ENCODE data around the gene IGFLR1.
"Not testable (repeated sequence)": the region's sequence is repeated elsewhere in the genome, so short reads cannot be mapped to it uniquely, and the experiment has no call there.

Gene IGFLR1

GRCh38 chr19:35777086-35777841 lies 35.0 kb upstream of the IGFLR1 start:
- DNase-seq: no peak

GRCh38 chr19:35776102-35776788 lies 34.0 kb upstream of the IGFLR1 start:
- no peak for DNase-seq

- peak; percentile 94 for DNase-seq
Measured at GRCh38 chr19:35775298-35776101, 33.2 kb upstream of the IGFLR1 start, which contains the start of gene ARHGAP33. TSS of gene ARHGAP33 (plus strand) at chr19:35775564. CDS start at chr19:35775659, 95 bp downstream.

DNA sequence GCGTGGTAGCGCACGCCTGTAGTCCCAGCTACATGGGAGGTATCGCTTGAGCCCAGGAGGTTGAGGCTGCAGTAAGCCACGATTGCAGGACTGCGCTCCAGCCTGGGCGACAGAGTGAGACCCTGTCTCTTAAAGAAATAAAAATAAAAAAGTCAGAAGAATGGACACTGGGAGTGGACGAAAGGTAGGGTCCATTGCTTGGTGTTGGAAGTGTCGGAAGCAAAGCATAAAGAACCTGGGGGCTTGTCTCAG lies 32.7 kb upstream of the IGFLR1 start:
- no peak for DNase-seq

DNA sequence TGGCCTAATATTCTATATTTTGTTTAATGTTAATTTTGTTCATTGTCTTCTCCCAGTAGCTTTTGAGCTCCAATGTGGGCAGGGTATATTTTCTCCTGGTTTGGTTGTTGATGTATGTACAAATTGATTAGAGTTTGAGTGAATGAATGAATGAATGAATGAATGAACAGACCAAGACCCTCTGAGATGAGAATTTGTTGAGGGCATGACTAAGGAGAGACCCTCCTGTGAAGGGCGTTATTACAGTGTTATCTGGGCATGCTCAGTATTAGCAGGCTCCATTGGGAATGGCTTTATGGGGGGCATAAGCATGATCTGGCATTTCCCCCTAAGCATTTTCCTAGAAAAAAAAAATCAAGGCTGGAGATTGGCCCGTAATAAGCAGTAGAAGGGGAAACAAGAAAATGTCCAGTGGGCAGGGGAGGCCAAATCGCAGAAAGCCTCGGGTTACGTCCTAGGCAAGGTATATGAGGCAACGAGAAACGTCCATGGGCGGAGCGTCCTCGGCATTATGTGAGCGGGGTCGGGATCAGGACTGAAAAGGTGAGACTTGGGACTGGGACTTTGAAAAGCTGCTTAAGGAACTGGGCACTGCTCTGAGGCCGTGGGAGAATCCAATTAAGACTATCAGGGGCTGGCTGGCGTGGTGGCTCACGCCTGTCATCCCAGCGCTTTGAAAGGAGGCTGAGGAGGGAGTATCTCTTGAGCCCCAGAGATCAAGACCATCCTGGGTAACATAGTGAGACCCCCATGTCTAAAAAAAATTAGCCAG lies 32.2 kb upstream of the IGFLR1 start:
- DNase-seq: no peak

DNA sequence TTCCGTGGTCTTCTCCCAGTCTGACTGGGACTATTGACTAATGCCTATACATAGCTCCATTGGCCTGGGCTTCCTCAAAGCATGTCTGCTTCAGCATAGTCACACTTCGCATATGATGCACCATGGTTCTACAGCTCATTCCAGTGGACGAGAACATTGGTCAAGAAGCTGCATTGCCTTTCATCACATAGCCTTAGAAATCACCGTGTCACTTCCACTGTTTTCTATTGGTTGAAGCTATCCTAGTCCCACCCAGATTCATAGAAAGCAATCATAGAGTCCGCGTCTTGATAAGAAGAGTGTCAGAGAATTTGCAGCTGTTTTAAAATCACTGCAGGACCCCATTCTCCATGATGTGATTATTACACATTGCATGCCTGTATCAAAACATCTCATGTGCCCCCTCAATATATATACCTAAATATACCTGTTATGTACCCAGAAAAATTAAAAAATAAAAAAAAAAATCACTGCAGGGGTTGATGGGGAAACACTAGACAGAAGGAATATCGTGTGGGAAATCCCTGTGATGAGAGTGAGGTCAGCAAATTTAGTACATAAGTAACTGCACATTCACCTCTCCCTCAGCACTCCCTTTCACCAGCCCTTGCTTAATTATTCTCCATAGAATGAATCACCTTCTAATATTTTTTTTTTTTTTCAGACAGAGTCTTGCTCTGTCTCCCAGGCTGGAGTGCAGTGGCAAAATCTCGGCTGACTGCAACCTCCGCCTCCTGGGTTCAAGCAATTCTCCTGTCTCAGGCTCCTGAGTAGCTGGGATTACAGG lies 31.0 kb upstream of the IGFLR1 start:
- DNase-seq: no peak

GRCh38 chr19:35772362-35772761 lies 30.1 kb upstream of the IGFLR1 start:
- DNase-seq: not testable (repeated sequence)

- DNase-seq: no peak
Measured at GRCh38 chr19:35768082-35768421, 25.8 kb upstream of the IGFLR1 start.

- no peak for DNase-seq
Measured at GRCh38 chr19:35767288-35768081, 25.2 kb upstream of the IGFLR1 start.

DNA sequence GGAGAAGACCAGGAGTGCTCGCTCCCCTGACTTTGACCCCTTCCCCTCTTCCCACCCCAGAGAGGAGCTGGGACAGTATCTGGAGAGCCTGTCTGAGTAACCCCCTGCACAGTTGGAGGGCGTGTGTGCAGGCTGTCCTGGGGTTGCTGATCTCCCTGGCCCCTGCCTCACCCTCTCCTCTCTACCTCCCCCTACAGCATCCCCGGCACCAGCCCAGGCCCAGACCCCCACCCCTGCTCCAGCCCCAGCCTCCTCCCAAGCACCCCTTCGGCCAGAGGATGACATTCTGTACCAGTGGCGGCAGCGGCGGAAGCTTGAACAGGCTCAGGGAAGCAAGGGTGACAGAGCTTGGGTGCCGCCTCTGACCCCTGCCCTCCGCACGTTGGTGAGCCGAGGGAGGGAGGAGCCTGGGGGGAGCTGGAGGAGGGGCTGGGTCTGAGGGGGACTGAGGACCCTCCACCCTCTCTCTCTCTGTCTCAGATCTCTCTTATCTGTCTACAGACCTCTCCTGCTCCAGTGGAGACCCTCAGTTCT lies 24.4 kb upstream of the IGFLR1 start:
- no peak for DNase-seq

- no peak for DNase-seq
Measured at GRCh38 chr19:35764432-35765315, 22.4 kb upstream of the IGFLR1 start.

- no peak for DNase-seq
Measured at GRCh38 chr19:35760711-35761349, 18.6 kb upstream of the IGFLR1 start.

GRCh38 chr19:35759697-35760096 lies 17.4 kb upstream of the IGFLR1 start:
- no peak for DNase-seq

- peak; percentile 99 for DNase-seq
Measured at GRCh38 chr19:35757749-35758608, 15.7 kb upstream of the IGFLR1 start, which contains the start of gene PROSER3. TSS of gene PROSER3 (plus strand) at chr19:35758176. CDS start at chr19:35758216, 40 bp downstream.

GRCh38 chr19:35757231-35757748 lies 15.0 kb upstream of the IGFLR1 start:
- peak; percentile 97 for DNase-seq

DNA sequence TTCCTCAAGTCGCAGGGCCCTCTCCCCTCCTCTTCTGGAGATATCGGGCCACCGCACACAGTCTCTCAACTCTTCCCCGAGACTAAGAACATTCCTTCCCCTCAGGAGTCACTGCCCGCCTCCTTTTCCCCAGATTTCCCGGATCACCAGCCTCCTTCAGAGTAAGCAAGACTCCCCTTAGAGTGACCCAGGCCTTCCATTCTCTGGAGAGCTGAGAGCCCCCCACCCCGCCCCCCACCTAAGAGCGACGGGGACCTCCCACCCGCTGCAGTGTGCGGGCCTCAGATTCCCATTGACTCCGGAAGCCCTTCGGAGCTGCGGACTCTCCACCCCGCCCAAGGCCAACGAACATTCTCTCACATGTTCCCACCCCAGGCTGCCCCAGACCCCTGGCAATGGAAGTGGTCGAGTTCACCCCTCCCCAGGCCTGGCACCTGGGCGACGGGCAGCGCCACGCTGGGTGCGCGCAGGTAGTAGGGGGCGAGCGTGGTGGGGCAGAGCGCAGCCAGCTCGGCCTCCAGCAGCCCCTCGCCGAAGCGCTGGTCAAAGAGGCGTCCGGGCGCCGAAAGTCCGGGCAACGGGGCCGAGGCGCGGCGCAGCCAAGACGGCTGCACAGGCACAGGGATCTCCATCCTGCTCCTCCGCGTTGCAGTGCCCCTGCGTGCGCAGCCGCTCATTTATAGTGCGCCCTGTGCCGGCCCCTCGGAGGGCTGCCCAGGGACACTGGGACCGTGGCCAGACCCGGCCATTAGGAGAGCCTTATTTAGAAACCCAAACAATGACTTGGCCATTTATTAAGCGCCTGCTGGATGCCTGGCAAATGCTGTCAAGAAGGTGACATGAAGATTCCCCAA lies 14.4 kb upstream of the IGFLR1 start, which contains the start of gene HSPB6:
Gene HSPB6 (minus strand): TSS at position 653 of the 854 bp plus-strand sequence. CDS start 21 bp downstream, at position 632.
- no peak for DNase-seq
